Fibroblast of skin of back (primary cell): Measurements from ENCODE around the gene SLC30A2.

Source experiments
- DNase-seq: peaks from one replicate; pipeline ENCODE4 v3.0.0-alpha.2; 2013

Gene SLC30A2

GRCh38 chr1:26041401-26041800 is 4.5 kb downstream of the SLC30A2 start:
- DNase-seq, result no peak

GRCh38 chr1:26038904-26039303 is 7.0 kb downstream of the SLC30A2 start:
- no peak for DNase-seq

GRCh38 chr1:26038477-26038876 is 7.4 kb downstream of the SLC30A2 start:
- no peak for DNase-seq

- DNase-seq, result no peak
These were observed 8.0 kb downstream of the SLC30A2 start for GRCh38 chr1:26037904-26038303.

- no peak for DNase-seq
These were observed 9.1 kb downstream of the SLC30A2 start for GRCh38 chr1:26036756-26037281.

- DNase-seq, result peak; percentile 68
These were observed 9.8 kb downstream of the SLC30A2 start for GRCh38 chr1:26035959-26036755.

- DNase-seq, result peak; percentile 90
These were observed 10.5 kb downstream of the SLC30A2 start for GRCh38 chr1:26035203-26035958.

GRCh38 chr1:26034504-26035202 is 11.3 kb downstream of the SLC30A2 start:
- no peak for DNase-seq

GRCh38 chr1:26032656-26033357 is 13.1 kb downstream of the SLC30A2 start:
- DNase-seq, result no peak

GRCh38 chr1:26031611-26032220 is 14.2 kb downstream of the SLC30A2 start:
- peak; percentile 64 for DNase-seq

- DNase-seq, result no peak
These were observed 14.7 kb downstream of the SLC30A2 start for GRCh38 chr1:26031196-26031595.

GRCh38 chr1:26029864-26030481 is 15.9 kb downstream of the SLC30A2 start:
- DNase-seq, result no peak

GRCh38 chr1:26029054-26029863 is 16.7 kb downstream of the SLC30A2 start:
- DNase-seq, result no peak

- no peak for DNase-seq
These were observed 17.4 kb downstream of the SLC30A2 start for GRCh38 chr1:26028490-26028980.

GRCh38 chr1:26027716-26028489 is 18.0 kb downstream of the SLC30A2 start:
- DNase-seq, result no peak

- no peak for DNase-seq
These were observed 20.4 kb downstream of the SLC30A2 start for GRCh38 chr1:26025517-26025916.

- no peak for DNase-seq
These were observed 20.9 kb downstream of the SLC30A2 start for GRCh38 chr1:26025060-26025459.

- no peak for DNase-seq
These were observed 22.1 kb downstream of the SLC30A2 start for GRCh38 chr1:26023826-26024225.

GRCh38 chr1:26023009-26023408 is 22.9 kb downstream of the SLC30A2 start:
- DNase-seq, result no peak

- no peak for DNase-seq
These were observed 23.5 kb downstream of the SLC30A2 start for GRCh38 chr1:26022404-26022779.
